ENCODE data around the gene C6orf136. TPM values are rescaled to one million over a fixed set of nuclear protein-coding genes. Genes with fewer than 3 reads are reported as not detected.
A peak's percentile ranks its signal among the peaks of the same experiment; 100 is the strongest.
"Not testable (repeated sequence)": the region's sequence is repeated elsewhere in the genome, so short reads cannot be mapped to it uniquely, and the experiment has no call there.

The C6orf136 gene
- total RNA-seq (2021; ENCODE audit: unreplicated experiment) (30.8 TPM), Bru-seq, nascent RNA (percentile 68 among the genes with signal in this experiment), BruChase-seq, experiment 1, labeled RNA remaining after a 2-hour chase (percentile 73 among the genes with signal in this experiment), BruChase-seq, experiment 2, labeled RNA remaining after a 6-hour chase (percentile 79 among the genes with signal in this experiment)
- polyA plus RNA-seq (2012; ENCODE audit: insufficient read length), result 18.1 TPM
- long read RNA-seq, transcript C6orf136-203 (6 exons, 1,402 nt), result major isoform, 6 of 22 reads
- long read RNA-seq, partial matches to known transcripts, result 10 of 22 reads
- long read RNA-seq, other reads (novel, unspliced or antisense), result 2 of 22 reads

- TF ChIP-seq TCF7L2 (IDR thresholded peaks at IDR 0.05; ENCODE audit: low read depth, low read length) (no peak), CTCF (IDR thresholded peaks at IDR 0.05) (no peak), POLR2AphosphoS5 (IDR thresholded peaks at IDR 0.05; ENCODE audit: low read depth, low read length) (no peak), SIN3A (IDR thresholded peaks at IDR 0.05; ENCODE audit: borderline replicate concordance, insufficient read depth, low read depth, low read length) (no peak)
- TF ChIP-seq, protein P1, sequence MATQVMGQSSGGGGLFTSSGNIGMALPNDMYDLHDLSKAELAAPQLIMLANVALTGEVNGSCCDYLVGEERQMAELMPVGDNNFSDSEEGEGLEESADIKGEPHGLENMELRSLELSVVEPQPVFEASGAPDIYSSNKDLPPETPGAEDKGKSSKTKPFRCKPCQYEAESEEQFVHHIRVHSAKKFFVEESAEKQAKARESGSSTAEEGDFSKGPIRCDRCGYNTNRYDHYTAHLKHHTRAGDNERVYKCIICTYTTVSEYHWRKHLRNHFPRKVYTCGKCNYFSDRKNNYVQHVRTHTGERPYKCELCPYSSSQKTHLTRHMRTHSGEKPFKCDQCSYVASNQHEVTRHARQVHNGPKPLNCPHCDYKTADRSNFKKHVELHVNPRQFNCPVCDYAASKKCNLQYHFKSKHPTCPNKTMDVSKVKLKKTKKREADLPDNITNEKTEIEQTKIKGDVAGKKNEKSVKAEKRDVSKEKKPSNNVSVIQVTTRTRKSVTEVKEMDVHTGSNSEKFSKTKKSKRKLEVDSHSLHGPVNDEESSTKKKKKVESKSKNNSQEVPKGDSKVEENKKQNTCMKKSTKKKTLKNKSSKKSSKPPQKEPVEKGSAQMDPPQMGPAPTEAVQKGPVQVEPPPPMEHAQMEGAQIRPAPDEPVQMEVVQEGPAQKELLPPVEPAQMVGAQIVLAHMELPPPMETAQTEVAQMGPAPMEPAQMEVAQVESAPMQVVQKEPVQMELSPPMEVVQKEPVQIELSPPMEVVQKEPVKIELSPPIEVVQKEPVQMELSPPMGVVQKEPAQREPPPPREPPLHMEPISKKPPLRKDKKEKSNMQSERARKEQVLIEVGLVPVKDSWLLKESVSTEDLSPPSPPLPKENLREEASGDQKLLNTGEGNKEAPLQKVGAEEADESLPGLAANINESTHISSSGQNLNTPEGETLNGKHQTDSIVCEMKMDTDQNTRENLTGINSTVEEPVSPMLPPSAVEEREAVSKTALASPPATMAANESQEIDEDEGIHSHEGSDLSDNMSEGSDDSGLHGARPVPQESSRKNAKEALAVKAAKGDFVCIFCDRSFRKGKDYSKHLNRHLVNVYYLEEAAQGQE (IDR thresholded peaks at IDR 0.05; ENCODE audit: insufficient read depth in 1 of 2, low read depth in 2 of 2, low read length in 1 of 2), result no peak
- Histone ChIP-seq H3K9me3 (ENCODE audit: control insufficient read depth, insufficient read depth, low read depth, low read length) (no peaks in the 10 kb centered on the region), H3K36me3 (ENCODE audit: control insufficient read depth, insufficient read depth, low read length) (no peaks in the 10 kb centered on the region; the same call in 1 of the 2 replicates), H3K4me3 (ENCODE audit: low read depth in 2 of 2, low read length in 2 of 2) (peak within 1 kb of the TSS; percentile 83 to 93), H3K4me1 (ENCODE audit: control insufficient read depth, insufficient read depth, low read length) (peaks cover 17% of the 10 kb centered on the region), H3K27me3 (ENCODE audit: control insufficient read depth, insufficient read depth, low read length) (no peaks in the 10 kb centered on the region), H3K27ac (ENCODE audit: low read length) (peak within 1 kb of the TSS; percentile 93)
- DNase-seq (ENCODE audit: low read depth, low spot score) (peak; percentile 54), ATAC-seq (peak; percentile 89)
- ChIA-PET POLR2A (interaction anchor here (0.7 kb wide), 1 partner anchor 12 kb away, joined by 4 read pairs; no protein-coding TSS in a partner anchor), CTCF (interaction anchor here (0.6 to 1.1 kb wide), 2 partner anchors 441 to 1622 kb away, joined by 3 read pairs; no protein-coding TSS in a partner anchor)
- TSS peak; percentile 70 for BruUV-seq (replicated peaks)
- in situ Hi-C loops (cut with HindIII; ENCODE audit: low pct_unique_long_range_greater_than_20kb, low sequenced_read_pairs), result no loop called here
- intact Hi-C loops (cut with micrococcal nuclease; ENCODE audit: unreplicated experiment), result no loop called here
Measured at GRCh38 chr6:30646450-30647241, at the start of gene C6orf136. Gene C6orf136 (plus strand): TSS chr6:30647133. CDS start chr6:30647232, 99 bp downstream.

GRCh38 chr6:30597315-30598144 lies 49.4 kb upstream of the C6orf136 start:
- ATAC-seq (peak; percentile 88), DNase-seq (ENCODE audit: low read depth, low spot score) (peak; percentile 80)
- H3K27ac ChIP-seq (ENCODE audit: low read length); H3K36me3 ChIP-seq (ENCODE audit: control insufficient read depth, insufficient read depth, low read length); H3K4me1 ChIP-seq (ENCODE audit: control insufficient read depth, insufficient read depth, low read length); BruUV-seq (replicated peaks); in situ Hi-C loops (cut with HindIII; ENCODE audit: low pct_unique_long_range_greater_than_20kb, low sequenced_read_pairs); H3K9me3 ChIP-seq (ENCODE audit: control insufficient read depth, insufficient read depth, low read depth, low read length); H3K27me3 ChIP-seq (ENCODE audit: control insufficient read depth, insufficient read depth, low read length); H3K4me3 ChIP-seq (ENCODE audit: low read depth in 2 of 2, low read length in 2 of 2): not testable (repeated sequence)
- intact Hi-C loops (cut with micrococcal nuclease; ENCODE audit: unreplicated experiment), result loop anchor here (5.0 kb wide), 1 partner anchor 115 kb away; no protein-coding TSS in a partner anchor
- TF ChIP-seq CTCF (IDR thresholded peaks at IDR 0.05), result peak; percentile 89
- TF ChIP-seq POLR2AphosphoS5 (IDR thresholded peaks at IDR 0.05; ENCODE audit: low read depth, low read length), result peak; percentile 41; the same call in 1 of the 2 replicates
- ChIA-PET POLR2A (interaction anchor here (1.0 to 2.6 kb wide), 2 partner anchors 16 to 20 kb away, joined by 4 to 8 read pairs; no protein-coding TSS in a partner anchor), CTCF (interaction anchor here (0.6 to 3.7 kb wide), 6 partner anchors 53 to 482 kb away, joined by 3 to 16 read pairs (median 3); no protein-coding TSS in a partner anchor)
